Cardiac fibroblast (primary cell): ENCODE measurements around the gene PARM1.

Source experiments
- DNase-seq, 2 donors: peaks; one replicate each; pipeline versions ENCODE4 v3.0.0 to v3.0.0-alpha.2; 2010; ENCODE audit warnings: low read depth in 2 of 2
- H3K4me3 ChIP-seq, 2 donors: replicated peaks in 1 of 2; 1 replicate in 1 of 2; 2 replicates in 1 of 2; pipeline ENCODE4 v1.5.1; 2011; ENCODE audit warnings: low read depth in 2 of 2, low read length in 2 of 2, mild to moderate bottlenecking in 2 of 2, moderate library complexity in 1 of 2
- CTCF ChIP-seq: IDR thresholded peaks from one replicate; pipeline ENCODE4 v1.5.1; 2011; ENCODE audit warnings: low read depth, mild to moderate bottlenecking, low read length, inconsistent platforms

Gene PARM1, protein sequence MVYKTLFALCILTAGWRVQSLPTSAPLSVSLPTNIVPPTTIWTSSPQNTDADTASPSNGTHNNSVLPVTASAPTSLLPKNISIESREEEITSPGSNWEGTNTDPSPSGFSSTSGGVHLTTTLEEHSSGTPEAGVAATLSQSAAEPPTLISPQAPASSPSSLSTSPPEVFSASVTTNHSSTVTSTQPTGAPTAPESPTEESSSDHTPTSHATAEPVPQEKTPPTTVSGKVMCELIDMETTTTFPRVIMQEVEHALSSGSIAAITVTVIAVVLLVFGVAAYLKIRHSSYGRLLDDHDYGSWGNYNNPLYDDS

DNA sequence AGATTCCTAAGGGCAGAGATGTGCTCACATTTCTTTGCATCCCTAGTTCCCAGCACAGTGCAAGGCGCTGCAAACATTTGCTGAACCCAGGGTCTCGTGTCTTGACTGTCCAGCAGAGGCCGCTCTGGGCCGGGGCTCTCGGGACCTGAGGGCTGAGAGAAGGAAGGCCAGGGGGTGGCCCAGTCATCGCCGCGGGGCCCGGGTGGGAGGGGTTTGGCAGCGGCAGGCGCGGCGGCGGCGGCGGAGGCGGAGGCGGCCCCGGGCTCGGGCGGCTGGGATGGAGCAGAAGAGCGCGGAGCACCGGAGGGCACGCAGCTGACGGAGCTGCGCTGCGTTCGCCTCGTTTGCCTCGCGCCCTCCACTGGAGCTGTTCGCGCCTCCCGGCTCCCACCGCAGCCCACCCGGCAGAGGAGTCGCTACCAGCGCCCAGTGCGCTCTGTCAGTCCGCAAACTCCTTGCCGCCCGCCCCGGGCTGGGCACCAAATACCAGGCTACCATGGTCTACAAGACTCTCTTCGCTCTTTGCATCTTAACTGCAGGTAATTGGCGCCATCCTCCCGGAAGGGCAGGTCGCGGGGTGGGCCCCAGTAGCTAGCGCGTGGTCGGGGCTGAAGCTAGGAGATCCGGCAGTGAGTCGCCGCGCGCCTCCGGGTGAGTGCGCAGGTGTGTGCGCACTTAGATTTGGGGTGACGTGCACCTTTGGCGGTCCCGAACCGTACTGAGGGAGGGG, at the start of gene PARM1:
TSS of gene PARM1 (plus strand) at position 285 of the 730 bp plus-strand sequence. CDS start at position 497, 212 bp downstream.
- peak; percentile 72 for TF ChIP-seq CTCF
- peak within 1 kb of the TSS; percentile 49 to 52 for H3K4me3 ChIP-seq
- peak; percentile 79 to 80 for DNase-seq

- no peak overlapping the region for H3K4me3 ChIP-seq
- TF ChIP-seq CTCF: no peak
- DNase-seq: no peak
Observed at GRCh38 chr4:74884266-74884665, 48.6 kb upstream of the PARM1 start.

DNA sequence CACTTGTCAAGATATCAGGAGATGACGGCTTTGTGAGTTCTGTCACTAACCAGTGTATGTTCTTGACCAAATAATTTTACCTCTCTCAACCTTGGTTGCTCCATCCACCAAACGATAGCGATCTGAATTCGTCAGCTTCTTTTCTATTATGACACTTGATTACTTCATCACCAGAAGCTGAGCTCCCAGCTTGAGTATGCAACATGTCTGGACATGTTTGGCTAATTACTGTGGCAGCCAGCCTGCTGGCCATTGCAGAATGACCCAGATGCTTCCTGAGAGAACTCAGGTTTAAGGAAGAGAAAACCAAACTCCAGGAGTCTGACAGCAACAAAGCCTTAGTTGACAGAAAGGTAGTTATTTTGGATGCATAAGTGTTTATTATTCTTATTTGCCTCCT, 46.4 kb upstream of the PARM1 start:
- no peak for TF ChIP-seq CTCF
- DNase-seq: peak; percentile 30 to 78
- H3K4me3 ChIP-seq: no peak overlapping the region

DNA sequence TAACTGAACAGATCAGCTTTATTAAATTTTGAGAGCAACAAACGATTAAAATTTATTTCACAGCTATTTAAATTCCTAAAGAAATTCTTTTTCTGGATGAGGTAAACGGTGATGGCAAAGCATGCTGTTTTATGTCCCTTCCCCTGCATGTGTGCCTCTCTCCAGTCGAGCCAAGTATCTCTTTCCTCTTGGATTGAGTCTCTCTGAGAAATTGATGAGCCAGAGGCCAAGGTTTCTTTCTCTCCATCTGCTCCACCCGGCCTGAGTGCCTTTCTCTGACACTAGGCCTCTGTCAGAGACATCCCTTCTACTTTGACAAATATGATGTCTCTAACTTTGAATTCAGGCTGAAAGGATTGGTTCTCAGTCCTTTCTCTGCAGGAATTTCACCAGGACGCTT, 42.6 kb upstream of the PARM1 start:
- no peak for DNase-seq
- TF ChIP-seq CTCF: no peak
- H3K4me3 ChIP-seq: no peak overlapping the region

GRCh38 chr4:74891037-74891436, 41.9 kb upstream of the PARM1 start:
- no peak for DNase-seq
- no peak for TF ChIP-seq CTCF

GRCh38 chr4:74893171-74893570, 39.7 kb upstream of the PARM1 start:
- no peak for TF ChIP-seq CTCF
- H3K4me3 ChIP-seq: peak overlapping the region; percentile 1 to 8
- DNase-seq: no peak

More at GRCh38 chr4:74891037-74891436, 41.9 kb upstream of the PARM1 start:
- H3K4me3 ChIP-seq: no peak overlapping the region
